B cell (primary cell): ENCODE measurements around the gene SLC50A1. TPM values are rescaled to one million over a fixed set of nuclear protein-coding genes. Genes with fewer than 3 reads are reported as not detected.

ENCODE experiments used
- ATAC-seq: fragments of 200-7000 bp; cut with Tn5 transposase; one replicate; pipeline ENCODE4 v1.10.0; 2021; ENCODE audit warnings: low read depth, mild to moderate bottlenecking, moderate number of reproducible peaks, moderate library complexity
- CTCF ChIA-PET: fragments of 350-600 bp; sonication (Branson Sonifier 250); formaldehyde crosslinking; loops from one replicate; lab custom pipeline; 2021; ENCODE audit warnings: antibody characterized with exemption, inconsistent platforms; lab: Charles Lee
- POLR2A ChIA-PET: fragments of 350-600 bp; sonication (Branson Sonifier 250); formaldehyde crosslinking; loops from one replicate; lab custom pipeline; 2021; ENCODE audit warnings: antibody characterized with exemption; lab: Charles Lee
- DNase-seq: peaks from one replicate; pipeline ENCODE4 v3.0.0; 2013
- H2AFZ ChIP-seq: 2 replicates; pipeline ENCODE4 v1.6.1; 2012; ENCODE audit warnings: mild to moderate bottlenecking, low read depth, low read length; ENCODE audit not compliant: insufficient read depth, poor library complexity, severe bottlenecking
- H3K27ac ChIP-seq, 2 donors: 1 replicate in 1 of 2; 2 replicates in 1 of 2; pipeline ENCODE4 v1.5.1; 2012 to 2013; ENCODE audit warnings: low read length in 2 of 2, mild to moderate bottlenecking in 2 of 2, moderate library complexity in 1 of 2
- H3K27me3 ChIP-seq, 4 experiments: fragments of 200-600 bp in 1 of 4; sonication (generic) in 1 of 4; replicated peaks in 1 of 4; 1 replicate in 2 of 4; 2 replicates in 2 of 4; pipeline versions ENCODE4 v1.6.1 to v1.7.0; 2013 to 2016; ENCODE audit warnings: low read length in 3 of 4, mild to moderate bottlenecking in 2 of 4, mixed read lengths in 1 of 4, moderate library complexity in 1 of 4; ENCODE audit not compliant: insufficient read depth in 4 of 4, control insufficient read depth in 3 of 4; ENCODE audit errors: control extremely low read depth in 1 of 4
- H3K36me3 ChIP-seq, 2 experiments: replicated peaks in 1 of 2; 1 replicate in 1 of 2; 2 replicates in 1 of 2; pipeline versions ENCODE4 v1.6.1 to v1.7.1; 2013; ENCODE audit warnings: low read length in 1 of 2; ENCODE audit not compliant: insufficient read depth in 2 of 2, control insufficient read depth in 1 of 2; ENCODE audit errors: control extremely low read depth in 1 of 2, extremely low read depth in 1 of 2
- H3K4me1 ChIP-seq, 2 donors: fragments of 200-600 bp in 1 of 2; sonication (generic) in 1 of 2; 1 replicate in 1 of 2; 2 replicates in 1 of 2; pipeline versions ENCODE4 v1.5.1 to v1.6.1; 2013 to 2017; ENCODE audit warnings: low read length in 2 of 2; ENCODE audit not compliant: control insufficient read depth in 2 of 2, insufficient read depth in 2 of 2
- H3K4me2 ChIP-seq: replicated peaks from 2 replicates; pipeline ENCODE3; 2012; ENCODE audit warnings: mild to moderate bottlenecking, low read depth, low read length; ENCODE audit not compliant: poor library complexity, severe bottlenecking
- H3K4me3 ChIP-seq, 5 experiments: fragments of 200-600 bp in 1 of 5; sonication (generic) in 1 of 5; 1 replicate in 3 of 5; 2 replicates in 2 of 5; pipeline versions ENCODE4 v1.5.1 to v1.7.0; 2011 to 2016; ENCODE audit warnings: low read length in 4 of 5, mild to moderate bottlenecking in 4 of 5, low read depth in 2 of 5, control low read depth in 1 of 5, moderate library complexity in 1 of 5; ENCODE audit not compliant: insufficient read depth in 1 of 5; ENCODE audit errors: control extremely low read depth in 1 of 5, extremely low read depth in 1 of 5
- H3K79me2 ChIP-seq: fragments of 200-600 bp; sonication (generic); one replicate; pipeline ENCODE4 v1.6.0; 2016; ENCODE audit warnings: low read length; ENCODE audit not compliant: control insufficient read depth, insufficient read depth
- H3K9ac ChIP-seq: fragments of 200-600 bp; sonication (generic); 2 replicates; pipeline ENCODE4 v1.6.1; 2017; ENCODE audit warnings: mild to moderate bottlenecking, low read length, moderate library complexity
- H3K9me3 ChIP-seq, 3 donors: one replicate each; pipeline versions ENCODE4 v1.6.1 to v1.7.1; 2013; ENCODE audit warnings: low read length in 2 of 3; ENCODE audit not compliant: control insufficient read depth in 2 of 3, insufficient read depth in 1 of 3; ENCODE audit errors: control extremely low read depth in 1 of 3
- H4K20me1 ChIP-seq: 2 replicates; pipeline ENCODE4 v1.6.0; 2012; ENCODE audit warnings: mild to moderate bottlenecking, low read length; ENCODE audit not compliant: insufficient read depth, control insufficient read depth, poor library complexity, severe bottlenecking
- H3K27ac Mint-ChIP-seq: one replicate; pipeline ENCODE4 v1.8.0; 2021; ENCODE audit warnings: mixed read lengths
- H3K27me3 Mint-ChIP-seq: one replicate; pipeline ENCODE4 v1.8.0; 2021; ENCODE audit warnings: mixed read lengths
- H3K4me1 Mint-ChIP-seq: one replicate; pipeline ENCODE4 v1.8.0; 2021; ENCODE audit warnings: mixed read lengths
- H3K4me3 Mint-ChIP-seq: one replicate; pipeline ENCODE4 v1.8.0; 2021; ENCODE audit warnings: mixed read lengths
- H3K9me3 Mint-ChIP-seq: one replicate; pipeline ENCODE4 v1.8.0; 2022; ENCODE audit warnings: mixed read lengths; ENCODE audit not compliant: insufficient read depth
- CTCF ChIP-seq: fragments of 200-600 bp; IDR thresholded peaks from one replicate; pipeline ENCODE4 v1.8.0; 2022; ENCODE audit warnings: antibody characterized with exemption, mild to moderate bottlenecking
- EZH2 ChIP-seq: IDR thresholded peaks from 2 replicates; pipeline ENCODE4 v1.6.1; 2012; ENCODE audit warnings: borderline replicate concordance, low read depth, mild to moderate bottlenecking, moderate library complexity, low read length; ENCODE audit not compliant: insufficient read depth, poor library complexity, severe bottlenecking
- WGBS: methylation state at CpG from one replicate; pipeline ENCODE4 v1.1.5; 2013; ENCODE audit warnings: missing lambda C conversion rate; ENCODE audit not compliant: insufficient coverage; 5-methylcytosine and 5-hydroxymethylcytosine counted together
- intact Hi-C: fragments of 100-400 bp; cut with micrococcal nuclease; formaldehyde crosslinking; loops from one replicate; pipeline ENCODE4 v1.10.0; 2022
- polyA plus RNA-seq: library from polyadenylated mRNA; depleted of rRNA; stranded (reverse); fragments of >200 nt; gene quantifications from 2 replicates; pipeline ENCODE4 v1.2.3, GENCODE V29; 2012
- total RNA-seq, 2 donors: library from RNA; stranded (reverse); fragments of 120-200 nt in 1 of 2; gene quantifications; 1 replicate in 1 of 2; 2 replicates in 1 of 2; pipeline versions ENCODE4 v1.2.3 to v1.2.4, GENCODE V29; 2013 to 2022

SLC50A1 gene
- total and polyA plus RNA-seq, 2 donors (not counting 1 experiment from before 2014, with no cell fraction given), result 62.8 to 86.8 TPM

GRCh38 chr1:155122308-155122707 is 13.3 kb upstream of the SLC50A1 start:
- H4K20me1 ChIP-seq, result no peaks in the 10 kb centered on the region
- no peak overlapping the region for H3K9ac ChIP-seq
- Mint-ChIP-seq H3K4me3 (no peak overlapping the region), H3K27me3 (peaks cover 44% of the 10 kb centered on the region), H3K4me1 (peaks cover 13% of the 10 kb centered on the region), H3K9me3 (no peaks in the 10 kb centered on the region), H3K27ac (no peak overlapping the region)
- peaks cover 0 to 3% (median 0%) of the 10 kb centered on the region in 3 donors for H3K9me3 ChIP-seq
- ChIA-PET POLR2A (interaction anchor here (0.6 to 0.9 kb wide), 2 partner anchors 38 to 1057 kb away, joined by 4 to 10 read pairs; no protein-coding TSS in a partner anchor), CTCF (interaction anchor here (1.2 to 2.0 kb wide), 3 partner anchors 31 to 45 kb away, joined by 4 to 6 read pairs (median 6); no protein-coding TSS in a partner anchor)
- TF ChIP-seq CTCF (no peak), EZH2 (no peak)
- intact Hi-C loops, result no loop called here
- no peak overlapping the region for H3K4me2 ChIP-seq
- H3K36me3 ChIP-seq, result no peaks in the 10 kb centered on the region
- H3K27me3 ChIP-seq, result peaks cover 0 to 31% (median 9%) of the 10 kb centered on the region in 4 experiments
- H2AFZ ChIP-seq, result no peak overlapping the region
- DNase-seq (no peak), ATAC-seq (no peak)
- no peak overlapping the region for H3K27ac ChIP-seq
- no peak overlapping the region for H3K4me3 ChIP-seq
- no CpG with 5 or more reads among the region's 2 CpGs for WGBS
- peaks cover 11 to 13% of the 10 kb centered on the region in 2 donors for H3K4me1 ChIP-seq
- H3K79me2 ChIP-seq, result no peaks in the 10 kb centered on the region

- Histone ChIP-seq H3K27me3 (peaks cover 0 to 40% (median 19%) of the 10 kb centered on the region in 4 experiments), H3K36me3 (no peaks in the 10 kb centered on the region), H3K4me3 (no peak overlapping the region), H3K79me2 (no peaks in the 10 kb centered on the region), H3K27ac (no peak overlapping the region), H3K9me3 (peaks cover 0 to 3% (median 0%) of the 10 kb centered on the region in 3 donors), H3K9ac (no peak overlapping the region), H3K4me1 (peaks cover 24 to 26% of the 10 kb centered on the region in 2 donors), H3K4me2 (no peak overlapping the region), H2AFZ (no peak overlapping the region), H4K20me1 (peaks cover 8% of the 10 kb centered on the region)
- Mint-ChIP-seq H3K27me3 (peaks cover 52% of the 10 kb centered on the region), H3K9me3 (no peaks in the 10 kb centered on the region), H3K27ac (no peak overlapping the region), H3K4me1 (peaks cover 26% of the 10 kb centered on the region), H3K4me3 (no peak overlapping the region)
- ChIA-PET CTCF (no interaction called here), POLR2A (interaction anchor here (0.7 kb wide), 1 partner anchor 49 kb away, joined by 3 read pairs; no protein-coding TSS in a partner anchor)
- 100% methylated on average over 1 of the region's 4 CpGs for WGBS
- TF ChIP-seq EZH2 (no peak), CTCF (no peak)
- intact Hi-C loops, result no loop called here
- no peak for ATAC-seq
- DNase-seq, result no peak
Observed at GRCh38 chr1:155123801-155124200, 11.9 kb upstream of the SLC50A1 start.
